NT2/D1 (cell line): ENCODE measurements around the gene TTC3.

Experiments
- SUZ12 ChIP-seq: IDR thresholded peaks from 2 replicates; pipeline ENCODE4 v1.6.1; 2011; ENCODE audit not compliant: insufficient read length, insufficient read depth; ENCODE audit errors: extremely low read depth
- YY1 ChIP-seq: IDR thresholded peaks from 2 replicates; pipeline ENCODE4 v1.6.1; 2011; ENCODE audit not compliant: insufficient read length, insufficient read depth
- ZNF274 ChIP-seq: IDR thresholded peaks from 2 replicates; pipeline ENCODE4 v1.6.1; 2011; ENCODE audit warnings: mild to moderate bottlenecking, low read depth, low read length

DNA sequence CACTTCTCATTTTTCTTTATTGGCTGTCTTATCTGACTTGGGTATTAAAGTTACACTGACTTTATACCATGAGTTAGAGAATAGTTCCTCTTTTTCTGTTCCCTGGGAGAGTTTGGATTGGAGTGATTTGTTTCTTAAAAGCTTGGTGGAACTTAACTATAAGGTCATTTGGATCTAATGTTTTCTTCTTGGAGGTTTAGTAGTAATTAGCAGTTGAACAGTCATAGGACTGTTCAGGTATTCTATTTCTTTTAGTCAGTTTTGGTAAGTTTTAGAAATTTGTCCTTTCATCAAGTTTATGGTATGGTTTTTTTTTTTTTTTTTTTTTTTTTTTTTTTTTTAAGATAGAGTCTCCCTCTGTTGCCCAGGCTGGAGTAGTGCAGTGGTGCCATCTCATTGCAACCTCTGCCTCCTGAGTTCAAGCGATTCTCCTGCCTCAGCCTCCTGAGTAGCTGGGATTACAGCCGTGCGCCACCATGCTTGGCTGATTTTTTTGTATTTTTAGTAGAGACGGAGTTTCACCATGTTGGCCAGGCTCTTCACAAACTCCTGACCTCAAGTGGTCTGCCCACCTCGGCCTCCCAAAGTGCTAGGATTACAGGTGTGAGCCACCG lies 6.3 kb downstream of the TTC3 start:
- TF ChIP-seq ZNF274 = no peak
- TF ChIP-seq YY1 = no peak
- no peak for TF ChIP-seq SUZ12
